ENCODE data around the gene RNF151.

- TF ChIP-seq CTCF (IDR thresholded peaks at IDR 0.05) (no peak), POLR2AphosphoS5 (IDR thresholded peaks at IDR 0.05; ENCODE audit: low read depth, low read length) (peak; percentile 100), SIN3A (IDR thresholded peaks at IDR 0.05; ENCODE audit: borderline replicate concordance, insufficient read depth, low read depth, low read length) (peak; percentile 95; the same call in 1 of the 2 replicates), TCF7L2 (IDR thresholded peaks at IDR 0.05; ENCODE audit: low read depth, low read length) (no peak)
Observed at GRCh38 chr16:1964506-1965395, 1.9 kb upstream of the RNF151 start, which contains the start of gene RPS2.

Data from Panc1 (cell line).